Measurements from ENCODE around the gene RILPL1. TPM values are rescaled to one million over a fixed set of nuclear protein-coding genes. Genes with fewer than 3 reads are reported as not detected.
A peak's percentile ranks its signal among the peaks of the same experiment; 100 is the strongest.
"Not testable (repeated sequence)": the region's sequence is repeated elsewhere in the genome, so short reads cannot be mapped to it uniquely, and the experiment has no call there.

The RILPL1 gene
- total RNA-seq, 2 donors from 2014 or later: 3.2 to 3.9 TPM

DNA sequence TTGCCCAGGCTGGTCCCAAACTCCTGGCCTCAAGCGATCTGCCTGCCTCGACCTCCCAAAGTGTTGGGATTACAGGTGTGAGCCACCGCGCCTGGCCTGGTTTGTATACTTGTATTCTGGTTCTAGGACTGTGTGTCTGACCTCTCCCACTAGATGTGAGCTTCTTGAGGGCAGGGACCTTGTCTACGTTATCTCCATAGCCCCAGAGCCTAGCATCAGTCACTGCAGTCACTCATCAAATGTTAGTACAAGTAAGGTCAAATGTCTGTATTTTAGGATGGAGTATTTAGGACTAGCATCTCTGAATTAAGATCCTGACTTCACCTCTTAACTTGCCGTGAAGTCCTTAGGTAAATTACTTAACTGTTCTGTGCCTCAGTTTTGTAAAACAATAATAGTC, 99.9 kb downstream of the RILPL1 start:
- H3K27ac Mint-ChIP-seq: peak overlapping the region in 1 of 2 donors; percentile 70
- no peak for ATAC-seq
- H3K36me3 Mint-ChIP-seq: peaks cover 30 to 37% of the 10 kb centered on the region in 2 donors
- H3K9me3 Mint-ChIP-seq: no peaks in the 10 kb centered on the region
- DNase-seq (ENCODE audit: low spot score in 2 of 2): no peak

- ATAC-seq (peak in 1 of 2 donors; percentile 21), DNase-seq (ENCODE audit: low spot score in 2 of 2) (peak in 1 of 2 donors; percentile 64)
- not testable (repeated sequence) for H3K9me3 Mint-ChIP-seq
- Mint-ChIP-seq H3K36me3 (peaks cover 32 to 42% of the 10 kb centered on the region in 2 donors), H3K27ac (peak overlapping the region; percentile 70 to 89)
These were observed 101.3 kb downstream of the RILPL1 start for GRCh38 chr12:123431951-123432817.

- ATAC-seq; H3K9me3 Mint-ChIP-seq; DNase-seq (ENCODE audit: low spot score in 2 of 2): not testable (repeated sequence)
- Mint-ChIP-seq H3K36me3 (peaks cover 21 to 30% of the 10 kb centered on the region in 2 donors), H3K27ac (peak overlapping the region; percentile 79 to 80)
These were observed 104.4 kb downstream of the RILPL1 start for GRCh38 chr12:123429101-123429500.

DNA sequence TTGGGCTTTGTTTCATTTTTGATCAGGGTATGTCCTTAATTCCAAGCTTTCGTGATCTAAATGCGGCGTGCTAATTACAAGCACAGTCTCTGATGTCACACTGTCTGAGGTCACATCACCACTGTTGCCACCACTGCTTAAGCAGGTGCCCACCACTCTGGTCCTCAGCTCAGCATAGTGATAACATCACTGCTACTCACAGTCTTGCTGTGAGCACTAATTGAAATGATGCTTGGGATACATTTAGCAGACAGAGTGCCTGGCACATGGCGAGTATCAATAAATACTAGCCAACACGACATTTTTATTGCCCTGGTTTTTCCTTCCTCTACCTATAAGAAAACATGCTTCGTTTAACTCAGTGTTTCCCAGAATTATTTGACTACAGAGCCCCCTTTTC, 104.9 kb downstream of the RILPL1 start:
- peaks cover 18 to 34% of the 10 kb centered on the region in 2 donors for H3K36me3 Mint-ChIP-seq
- H3K9me3 Mint-ChIP-seq: no peaks in the 10 kb centered on the region
- no peak for ATAC-seq
- DNase-seq (ENCODE audit: low spot score in 2 of 2): no peak
- H3K27ac Mint-ChIP-seq: peak overlapping the region; percentile 80 to 95

- Mint-ChIP-seq H3K36me3 (peaks cover 13 to 34% of the 10 kb centered on the region in 2 donors), H3K9me3 (no peaks in the 10 kb centered on the region), H3K27ac (peak overlapping the region; percentile 80 to 95)
- peak; percentile 71 to 78 for ATAC-seq
- DNase-seq (ENCODE audit: low spot score in 2 of 2): no peak
These were observed 106.3 kb downstream of the RILPL1 start for GRCh38 chr12:123427036-123427769.

DNA sequence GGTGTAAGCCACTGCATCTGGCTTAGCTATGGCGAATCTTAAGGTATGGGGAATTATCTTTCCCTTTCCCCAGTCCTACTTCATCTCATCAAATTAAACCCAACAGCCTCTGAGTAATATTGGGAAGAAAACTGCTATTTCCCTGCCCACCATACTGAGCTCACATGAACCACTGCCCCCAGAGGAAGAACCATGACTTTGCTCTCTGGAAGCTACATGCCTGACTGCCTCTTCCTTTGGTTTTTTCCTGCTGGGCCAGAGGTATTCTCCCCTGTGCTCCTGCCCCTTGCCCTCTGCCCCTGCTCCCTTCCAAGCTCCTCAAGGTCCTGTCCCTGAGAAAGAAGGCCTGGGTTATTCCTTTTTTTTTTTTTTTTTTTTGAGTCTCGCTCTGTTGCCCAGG, 112.2 kb downstream of the RILPL1 start:
- peak overlapping the region; percentile 15 to 93 for H3K27ac Mint-ChIP-seq
- ATAC-seq (peak in 1 of 2 donors; percentile 5), DNase-seq (ENCODE audit: low spot score in 2 of 2) (no peak)
- H3K9me3 Mint-ChIP-seq: no peaks in the 10 kb centered on the region
- H3K36me3 Mint-ChIP-seq: peaks cover 0 to 12% of the 10 kb centered on the region in 2 donors

Other genes with a start within 250 kb of the RILPL1 start
- 10 to 100 TPM; 58.4 to 88.6 TPM for gene SBNO1, start 168.9 kb downstream of the RILPL1 start, total RNA-seq
- gene KMT5A, start 149.6 kb downstream of the RILPL1 start, total RNA-seq: 10 to 100 TPM; 51.8 to 58.4 TPM
- gene RILPL2, start 97.0 kb downstream of the RILPL1 start, total RNA-seq: 10 to 100 TPM in 1 of 2 donors, 1 to 10 TPM in 1; 8.6 to 11.2 TPM
- 10 to 100 TPM; 20.9 to 26.4 TPM for gene SNRNP35, start 75.6 kb downstream of the RILPL1 start, total RNA-seq
- gene TMED2, start 50.8 kb upstream of the RILPL1 start, total RNA-seq: 100 to 1,000 TPM; 102 to 129 TPM
- gene DDX55, start 68.4 kb upstream of the RILPL1 start, total RNA-seq: 10 to 100 TPM; 40.8 to 57.4 TPM
- gene EIF2B1, start 100.0 kb upstream of the RILPL1 start, total RNA-seq: 10 to 100 TPM; 63.3 to 70.9 TPM
- 10 to 100 TPM; 35.2 to 58.3 TPM for gene GTF2H3, start 100.1 kb upstream of the RILPL1 start, total RNA-seq
- 1 to 10 TPM; 4.3 to 6.6 TPM for gene TCTN2, start 137.4 kb upstream of the RILPL1 start, total RNA-seq
- gene ATP6V0A2, start 178.6 kb upstream of the RILPL1 start, total RNA-seq: 100 to 1,000 TPM in 1 of 2 donors, 10 to 100 TPM in 1; 64.5 to 128 TPM
- 1 to 10 TPM in 1 of 2 donors, under 1 TPM in 1; 0.27 to 1.0 TPM for gene DNAH10, start 228.6 kb upstream of the RILPL1 start, total RNA-seq

All from activated naive CD4-positive, alpha-beta T cell treated with anti-CD3 and anti-CD28 coated beads, Interleukin-2, amount 50 U/mL, for 72 hours (primary cell).